Nephron (organoid): ENCODE results near the gene BCLAF3.
A peak's percentile ranks its signal among the peaks of the same experiment; 100 is the strongest.

Experiments used
- H3K27ac Mint-ChIP-seq, 3 experiments: 2 replicates each; pipeline ENCODE4 v1.8.0; 2020; ENCODE audit warnings: mixed read lengths in 3 of 3, mild to moderate bottlenecking in 2 of 3, moderate library complexity in 1 of 3
- H3K27me3 Mint-ChIP-seq: 2 replicates; pipeline ENCODE4 v1.8.0; 2021; ENCODE audit warnings: low read depth, mild to moderate bottlenecking, moderate library complexity, mixed read lengths
- H3K36me3 Mint-ChIP-seq: 2 replicates; pipeline ENCODE4 v1.8.0; 2020; ENCODE audit warnings: low read depth, mixed read lengths
- H3K4me1 Mint-ChIP-seq: 2 replicates; pipeline ENCODE4 v1.8.0; 2020; ENCODE audit warnings: mixed read lengths
- H3K4me3 Mint-ChIP-seq, 3 experiments: 2 replicates each; pipeline ENCODE4 v1.8.0; 2020; ENCODE audit warnings: mild to moderate bottlenecking in 3 of 3, mixed read lengths in 3 of 3, moderate library complexity in 2 of 3
- H3K9me3 Mint-ChIP-seq: 2 replicates; pipeline ENCODE4 v1.8.0; 2020; ENCODE audit warnings: mixed read lengths
- CTCF ChIP-seq, 3 experiments: fragments of 200-600 bp; sonication (generic); IDR thresholded peaks; one replicate each; pipeline ENCODE4 v1.5.0; 2021; ENCODE audit warnings: antibody characterized with exemption in 3 of 3; ENCODE audit not compliant: unreplicated experiment in 3 of 3

The BCLAF3 gene

GRCh38 chrX:20007962-20008622, 17.2 kb upstream of the BCLAF3 start:
- no peak overlapping the region for H3K4me3 Mint-ChIP-seq
- H3K27me3 Mint-ChIP-seq, result peaks cover under 1% of the 10 kb centered on the region
- no peak for TF ChIP-seq CTCF (IDR thresholded peaks at IDR 0.05; ENCODE audit: unreplicated experiment in 3 of 3)
- peaks cover under 1% of the 10 kb centered on the region for H3K36me3 Mint-ChIP-seq
- H3K4me1 Mint-ChIP-seq, result no peaks in the 10 kb centered on the region
- peaks cover 3% of the 10 kb centered on the region for H3K9me3 Mint-ChIP-seq
- H3K27ac Mint-ChIP-seq, result no peak overlapping the region

GRCh38 chrX:20005883-20006282, 15.0 kb upstream of the BCLAF3 start:
- H3K4me1 Mint-ChIP-seq, result no peaks in the 10 kb centered on the region
- no peak overlapping the region for H3K27ac Mint-ChIP-seq

GRCh38 chrX:20001588-20001987, 10.7 kb upstream of the BCLAF3 start:
- Mint-ChIP-seq H3K9me3 (peaks cover 13% of the 10 kb centered on the region), H3K4me1 (no peaks in the 10 kb centered on the region), H3K4me3 (no peak overlapping the region), H3K27ac (no peak overlapping the region), H3K27me3 (no peaks in the 10 kb centered on the region), H3K36me3 (no peaks in the 10 kb centered on the region)
- no peak for TF ChIP-seq CTCF (IDR thresholded peaks at IDR 0.05; ENCODE audit: unreplicated experiment in 3 of 3)

More at GRCh38 chrX:20005883-20006282, 15.0 kb upstream of the BCLAF3 start:
- peaks cover 3% of the 10 kb centered on the region for H3K9me3 Mint-ChIP-seq
- H3K27me3 Mint-ChIP-seq, result no peaks in the 10 kb centered on the region
- H3K4me3 Mint-ChIP-seq, result no peak overlapping the region
- TF ChIP-seq CTCF (IDR thresholded peaks at IDR 0.05; ENCODE audit: unreplicated experiment in 3 of 3), result no peak
- H3K36me3 Mint-ChIP-seq, result no peaks in the 10 kb centered on the region

GRCh38 chrX:19991350-19991718, 473 bp upstream of the BCLAF3 start:
- Mint-ChIP-seq H3K27me3 (no peaks in the 10 kb centered on the region), H3K9me3 (peaks cover 19% of the 10 kb centered on the region), H3K36me3 (peaks cover 3% of the 10 kb centered on the region), H3K4me3 (peak overlapping the region; percentile 81 to 93 (median 85)), H3K4me1 (peaks cover 2% of the 10 kb centered on the region), H3K27ac (peak overlapping the region; percentile 4 to 94 (median 53))
- peak in 2 of 3 experiments; percentile 12 to 21 for TF ChIP-seq CTCF (IDR thresholded peaks at IDR 0.05; ENCODE audit: unreplicated experiment in 3 of 3)

- peak overlapping the region; percentile 28 to 76 (median 65) for H3K27ac Mint-ChIP-seq
- H3K27me3 Mint-ChIP-seq, result no peaks in the 10 kb centered on the region
- peaks cover 4% of the 10 kb centered on the region for H3K4me1 Mint-ChIP-seq
- peak overlapping the region; percentile 78 to 90 (median 88) for H3K4me3 Mint-ChIP-seq
- no peak for TF ChIP-seq CTCF (IDR thresholded peaks at IDR 0.05; ENCODE audit: unreplicated experiment in 3 of 3)
- peaks cover 21% of the 10 kb centered on the region for H3K9me3 Mint-ChIP-seq
- peaks cover 5% of the 10 kb centered on the region for H3K36me3 Mint-ChIP-seq
These were observed 708 bp downstream of the BCLAF3 start for GRCh38 chrX:19990151-19990555.

- TF ChIP-seq CTCF (IDR thresholded peaks at IDR 0.05; ENCODE audit: unreplicated experiment in 3 of 3), result no peak
- H3K27ac Mint-ChIP-seq, result no peak overlapping the region
- peaks cover 18% of the 10 kb centered on the region for H3K9me3 Mint-ChIP-seq
- peak overlapping the region in 1 of 3 experiments; percentile 20 for H3K4me3 Mint-ChIP-seq
- H3K27me3 Mint-ChIP-seq, result no peaks in the 10 kb centered on the region
- H3K36me3 Mint-ChIP-seq, result peaks cover 5% of the 10 kb centered on the region
- H3K4me1 Mint-ChIP-seq, result peaks cover 4% of the 10 kb centered on the region
These were observed 3.0 kb downstream of the BCLAF3 start for GRCh38 chrX:19987856-19988255.
